Common myeloid progenitor, CD34-positive (primary cell): ENCODE results near the gene COP1.

Experiments used
- CTCF ChIA-PET: fragments of 350-600 bp; sonication (Branson Sonifier 250); formaldehyde crosslinking; loops from one replicate; lab custom pipeline; 2021; ENCODE audit warnings: antibody characterized with exemption; lab: Charles Lee
- POLR2A ChIA-PET: fragments of 350-600 bp; sonication (Branson Sonifier 250); formaldehyde crosslinking; loops from one replicate; lab custom pipeline; 2021; ENCODE audit warnings: antibody characterized with exemption; lab: Charles Lee
- DNase-seq, 3 donors: peaks; one replicate each; pipeline versions ENCODE4 v3.0.0 to v3.0.0-alpha.2; 2013
- H3K27ac ChIP-seq, 2 experiments: 1 replicate in 1 of 2; 2 replicates in 1 of 2; pipeline ENCODE4 v1.7.0; 2013; ENCODE audit warnings: inconsistent platforms in 2 of 2, low read length in 2 of 2, mild to moderate bottlenecking in 2 of 2, low read depth in 1 of 2, moderate library complexity in 1 of 2; ENCODE audit not compliant: severe bottlenecking in 2 of 2, insufficient read depth in 1 of 2, poor library complexity in 1 of 2
- H3K27me3 ChIP-seq, 5 experiments: replicated peaks in 2 of 5; 1 replicate in 3 of 5; 2 replicates in 2 of 5; pipeline versions ENCODE4 v1.6.1 to v1.7.0; 2013; ENCODE audit warnings: low read length in 4 of 5, mild to moderate bottlenecking in 2 of 5, moderate library complexity in 2 of 5, inconsistent platforms in 1 of 5; ENCODE audit not compliant: insufficient read depth in 5 of 5, control insufficient read depth in 4 of 5
- H3K36me3 ChIP-seq, 4 experiments: 1 replicate in 2 of 4; 2 replicates in 2 of 4; pipeline versions ENCODE4 v1.6.1 to v1.7.0; 2013; ENCODE audit warnings: low read length in 3 of 4, control low read depth in 1 of 4, mild to moderate bottlenecking in 1 of 4; ENCODE audit not compliant: control insufficient read depth in 4 of 4, insufficient read depth in 4 of 4
- H3K4me1 ChIP-seq, 4 experiments: 1 replicate in 3 of 4; 2 replicates in 1 of 4; pipeline versions ENCODE4 v1.6.1 to v1.7.1; 2013; ENCODE audit warnings: low read length in 3 of 4, mild to moderate bottlenecking in 3 of 4, control low read depth in 1 of 4, inconsistent platforms in 1 of 4, moderate library complexity in 1 of 4; ENCODE audit not compliant: control insufficient read depth in 4 of 4, insufficient read depth in 4 of 4; ENCODE audit errors: control extremely low read depth in 1 of 4
- H3K4me3 ChIP-seq, 7 experiments: 1 replicate in 4 of 7; 2 replicates in 3 of 7; pipeline versions ENCODE4 v1.5.1 to v1.7.0; 2013; ENCODE audit warnings: mild to moderate bottlenecking in 7 of 7, low read length in 6 of 7, moderate library complexity in 6 of 7, inconsistent platforms in 2 of 7, low read depth in 2 of 7, control low read depth in 1 of 7; ENCODE audit not compliant: insufficient read depth in 4 of 7, control insufficient read depth in 1 of 7; ENCODE audit errors: extremely low read depth in 1 of 7
- H3K9me3 ChIP-seq, 5 experiments: 1 replicate in 4 of 5; 2 replicates in 1 of 5; pipeline versions ENCODE4 v1.6.1 to v1.7.1; 2013; ENCODE audit warnings: low read length in 4 of 5, mild to moderate bottlenecking in 2 of 5, inconsistent platforms in 1 of 5, low read depth in 1 of 5, moderate library complexity in 1 of 5; ENCODE audit not compliant: control insufficient read depth in 4 of 5, insufficient read depth in 2 of 5; ENCODE audit errors: control extremely low read depth in 1 of 5
- WGBS: methylation state at CpG from one replicate; pipeline ENCODE4 v1.1.5; 2013; ENCODE audit not compliant: insufficient coverage; 5-methylcytosine and 5-hydroxymethylcytosine counted together

The COP1 gene

GRCh38 chr1:175935166-175935565, 271.9 kb downstream of the COP1 start:
- CTCF ChIA-PET = no interaction called here

GRCh38 chr1:175933801-175934200, 273.3 kb downstream of the COP1 start:
- no peak overlapping the region for H3K27ac ChIP-seq
- POLR2A ChIA-PET = no interaction called here
- DNase-seq = no peak
- no peaks in the 10 kb centered on the region for H3K4me1 ChIP-seq
- H3K36me3 ChIP-seq = peaks cover 0 to 12% (median 4%) of the 10 kb centered on the region in 4 experiments
- CTCF ChIA-PET = no interaction called here
- H3K27me3 ChIP-seq = no peaks in the 10 kb centered on the region
- WGBS = 100% methylated on average over 3 of the region's 3 CpGs
- H3K9me3 ChIP-seq = peaks cover 0 to 9% (median 2%) of the 10 kb centered on the region in 5 experiments
- H3K4me3 ChIP-seq = no peak overlapping the region

More at GRCh38 chr1:175935166-175935565, 271.9 kb downstream of the COP1 start:
- no peaks in the 10 kb centered on the region for H3K4me1 ChIP-seq
- H3K27ac ChIP-seq = no peak overlapping the region
- no peaks in the 10 kb centered on the region for H3K27me3 ChIP-seq
- H3K9me3 ChIP-seq = peaks cover 0 to 7% (median 2%) of the 10 kb centered on the region in 5 experiments
- peaks cover 0 to 20% (median 11%) of the 10 kb centered on the region in 4 experiments for H3K36me3 ChIP-seq
- no peak overlapping the region for H3K4me3 ChIP-seq
- 100% methylated on average over 2 of the region's 3 CpGs for WGBS
- POLR2A ChIA-PET = no interaction called here
- DNase-seq = no peak

GRCh38 chr1:175927944-175928343, 279.1 kb downstream of the COP1 start:
- ChIA-PET POLR2A (no interaction called here), CTCF (no interaction called here)
- H3K36me3 ChIP-seq = peaks cover 0 to 5% (median 0%) of the 10 kb centered on the region in 4 experiments
- no peaks in the 10 kb centered on the region for H3K27me3 ChIP-seq
- no CpG with 5 or more reads among the region's 1 CpG for WGBS
- no peak overlapping the region for H3K27ac ChIP-seq
- H3K9me3 ChIP-seq = peaks cover 2 to 25% (median 8%) of the 10 kb centered on the region in 5 experiments
- no peak overlapping the region for H3K4me3 ChIP-seq
- no peaks in the 10 kb centered on the region for H3K4me1 ChIP-seq
- no peak for DNase-seq

- CTCF ChIA-PET = no interaction called here
- H3K36me3 ChIP-seq = peaks cover 0 to 2% (median 0%) of the 10 kb centered on the region in 4 experiments
- peaks cover 0 to 11% (median 4%) of the 10 kb centered on the region in 5 experiments for H3K9me3 ChIP-seq
- DNase-seq = no peak
- H3K4me1 ChIP-seq = no peaks in the 10 kb centered on the region
- H3K27ac ChIP-seq = no peak overlapping the region
- H3K27me3 ChIP-seq = no peaks in the 10 kb centered on the region
- no peak overlapping the region for H3K4me3 ChIP-seq
- 100% methylated on average over 3 of the region's 3 CpGs for WGBS
- POLR2A ChIA-PET = no interaction called here
Observed at GRCh38 chr1:175922254-175922881, 284.7 kb downstream of the COP1 start.

- no CpG with 5 or more reads among the region's 4 CpGs for WGBS
- POLR2A ChIA-PET = no interaction called here
Observed at GRCh38 chr1:175920381-175920780, 286.7 kb downstream of the COP1 start.

GRCh38 chr1:175919001-175919400, 288.1 kb downstream of the COP1 start:
- H3K4me1 ChIP-seq = no peaks in the 10 kb centered on the region
- H3K4me3 ChIP-seq = no peak overlapping the region
- POLR2A ChIA-PET = interaction anchor here (0.7 kb wide), 1 partner anchor 1394 kb away, joined by 7 read pairs; no protein-coding TSS in a partner anchor
- CTCF ChIA-PET = no interaction called here
- DNase-seq = no peak
- WGBS = 100% methylated on average over 1 of the region's 1 CpG
- no peaks in the 10 kb centered on the region for H3K36me3 ChIP-seq
- H3K9me3 ChIP-seq = peaks cover 0 to 4% (median 0%) of the 10 kb centered on the region in 5 experiments
- H3K27ac ChIP-seq = no peak overlapping the region
- H3K27me3 ChIP-seq = no peaks in the 10 kb centered on the region

More at GRCh38 chr1:175920381-175920780, 286.7 kb downstream of the COP1 start:
- CTCF ChIA-PET = no interaction called here
- Histone ChIP-seq H3K27ac (no peak overlapping the region), H3K9me3 (peaks cover 0 to 4% (median 0%) of the 10 kb centered on the region in 5 experiments), H3K4me1 (no peaks in the 10 kb centered on the region), H3K4me3 (no peak overlapping the region), H3K27me3 (no peaks in the 10 kb centered on the region), H3K36me3 (no peaks in the 10 kb centered on the region)
- no peak for DNase-seq

GRCh38 chr1:175918364-175918801, 288.7 kb downstream of the COP1 start:
- H3K4me1 ChIP-seq = no peaks in the 10 kb centered on the region
- no peak for DNase-seq
- no peak overlapping the region for H3K4me3 ChIP-seq
- ChIA-PET CTCF (no interaction called here), POLR2A (no interaction called here)
- H3K27me3 ChIP-seq = no peaks in the 10 kb centered on the region
- WGBS = no CpG with 5 or more reads among the region's 2 CpGs
- peaks cover 0 to 3% (median 2%) of the 10 kb centered on the region in 5 experiments for H3K9me3 ChIP-seq
- no peak overlapping the region for H3K27ac ChIP-seq
- H3K36me3 ChIP-seq = no peaks in the 10 kb centered on the region
